Stimulated activated CD4-positive, alpha-beta T cell treated with anti-CD3 and anti-CD28 coated beads, TNF-alpha, amount 100 ng/mL, for 48 hours (primary cell): ENCODE results near the gene PIK3R2.
"Not testable (repeated sequence)": the region's sequence is repeated elsewhere in the genome, so short reads cannot be mapped to it uniquely, and the experiment has no call there.

Source experiments
- DNase-seq, 3 donors: peaks; one replicate each; pipeline ENCODE4 v3.0.0-alpha.2; 2020; ENCODE audit warnings: low read depth in 3 of 3

PIK3R2 gene

GRCh38 chr19:18152817-18153555 is at the start of gene PIK3R2:
Gene PIK3R2 (plus strand): TSS chr19:18153163. CDS start chr19:18155880, 2,717 bp downstream.
- DNase-seq = peak; percentile 100

GRCh38 chr19:18104793-18105131 is 48.2 kb upstream of the PIK3R2 start:
- no peak for DNase-seq

- not testable (repeated sequence) for DNase-seq
Observed at GRCh38 chr19:18105259-18105658, 47.7 kb upstream of the PIK3R2 start.

DNA sequence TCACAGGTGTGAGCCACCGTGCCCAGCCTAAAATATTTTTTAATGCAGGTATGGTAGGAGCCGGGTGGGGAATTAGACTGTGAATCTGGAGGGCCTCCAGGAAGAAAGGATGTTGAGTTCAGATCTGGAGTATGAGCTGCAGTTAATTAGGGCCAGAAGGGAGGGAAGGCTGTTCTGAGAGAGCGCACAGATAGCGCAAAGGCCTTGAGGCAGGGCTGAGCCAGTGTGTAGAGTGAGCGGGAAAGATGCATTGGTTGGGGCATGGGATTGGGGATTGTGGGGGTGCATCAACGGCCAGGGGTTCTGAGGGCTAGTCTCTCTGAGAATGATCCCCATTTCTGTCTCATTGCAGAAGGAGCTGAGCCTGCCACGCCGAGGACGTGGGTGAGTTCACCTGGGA is 45.7 kb upstream of the PIK3R2 start:
- no peak for DNase-seq

DNA sequence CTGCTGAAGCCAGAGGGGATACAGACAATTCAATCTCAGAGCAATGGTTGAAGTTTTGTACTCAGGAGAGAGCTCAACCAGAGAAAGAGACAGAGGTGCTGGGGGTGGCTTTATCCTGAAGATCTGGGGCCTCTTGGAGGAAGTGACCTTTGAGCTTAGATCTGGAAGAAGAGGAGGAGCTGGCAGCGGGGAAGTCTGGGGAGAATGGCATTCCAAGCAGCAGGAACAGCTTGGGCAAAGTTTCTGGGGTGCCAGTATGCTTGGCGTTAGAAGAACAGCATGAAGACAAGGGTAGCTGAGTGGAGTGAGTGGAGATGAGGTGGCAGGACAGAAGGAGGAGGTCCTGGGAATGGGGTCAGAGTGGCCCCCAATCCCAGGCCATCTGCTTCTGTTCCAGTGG is 44.1 kb upstream of the PIK3R2 start:
- no peak for DNase-seq

- DNase-seq = no peak
Observed at GRCh38 chr19:18109341-18109732, 43.6 kb upstream of the PIK3R2 start.

GRCh38 chr19:18109733-18110608 is 43.0 kb upstream of the PIK3R2 start:
- DNase-seq = no peak

GRCh38 chr19:18110609-18111232 is 42.2 kb upstream of the PIK3R2 start:
- DNase-seq = no peak

DNA sequence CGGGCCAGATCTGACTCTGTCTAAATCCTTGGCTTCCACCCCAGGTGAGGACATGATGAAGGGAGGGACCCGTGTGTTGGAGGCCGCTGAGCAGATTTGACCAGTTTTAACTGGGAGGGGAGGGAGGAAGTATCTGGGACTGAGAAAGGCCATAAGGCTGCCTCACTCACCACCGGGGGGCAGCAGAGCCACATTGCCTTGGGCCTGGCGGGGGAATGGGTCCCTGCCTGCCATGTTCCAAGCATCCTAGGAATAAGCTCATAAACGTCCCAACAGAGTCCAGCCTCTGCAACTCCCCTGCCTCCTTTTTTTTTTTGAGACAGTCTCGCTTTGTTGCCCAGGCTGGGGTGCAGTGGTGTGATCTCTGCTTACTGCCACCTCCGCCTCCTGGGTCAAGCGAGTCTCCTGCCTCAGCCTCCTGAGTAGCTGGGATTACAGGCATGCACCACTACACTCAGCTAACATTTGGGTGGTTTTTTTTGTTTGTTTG is 39.9 kb upstream of the PIK3R2 start:
- DNase-seq = peak in 2 of 3 donors; percentile 66 to 84

DNA sequence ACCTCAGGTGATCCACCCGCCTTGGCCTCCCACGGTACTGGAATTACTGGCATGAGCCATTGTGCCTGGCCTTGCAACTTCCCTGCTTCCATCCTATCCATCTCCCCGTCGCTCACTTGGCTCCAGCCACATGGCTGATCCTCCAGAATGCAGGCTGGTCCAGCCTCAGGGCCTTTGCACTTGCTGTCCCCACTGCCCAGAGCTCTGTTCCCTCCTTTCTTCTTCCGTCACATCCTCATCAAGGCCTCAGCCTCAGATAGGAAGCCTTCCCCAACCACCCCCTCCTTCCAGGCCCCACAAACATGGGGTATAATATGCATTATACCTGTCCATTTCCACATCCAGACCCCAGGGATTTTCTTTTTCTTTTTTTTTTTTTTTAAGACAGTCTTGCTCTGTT is 39.1 kb upstream of the PIK3R2 start:
- DNase-seq = no peak

GRCh38 chr19:18114483-18114882 is 38.5 kb upstream of the PIK3R2 start:
- no peak for DNase-seq

- no peak for DNase-seq
Observed at GRCh38 chr19:18117364-18117691, 35.6 kb upstream of the PIK3R2 start.

GRCh38 chr19:18117692-18118378 is 35.1 kb upstream of the PIK3R2 start:
- DNase-seq = peak; percentile 84 to 94 (median 94)

DNA sequence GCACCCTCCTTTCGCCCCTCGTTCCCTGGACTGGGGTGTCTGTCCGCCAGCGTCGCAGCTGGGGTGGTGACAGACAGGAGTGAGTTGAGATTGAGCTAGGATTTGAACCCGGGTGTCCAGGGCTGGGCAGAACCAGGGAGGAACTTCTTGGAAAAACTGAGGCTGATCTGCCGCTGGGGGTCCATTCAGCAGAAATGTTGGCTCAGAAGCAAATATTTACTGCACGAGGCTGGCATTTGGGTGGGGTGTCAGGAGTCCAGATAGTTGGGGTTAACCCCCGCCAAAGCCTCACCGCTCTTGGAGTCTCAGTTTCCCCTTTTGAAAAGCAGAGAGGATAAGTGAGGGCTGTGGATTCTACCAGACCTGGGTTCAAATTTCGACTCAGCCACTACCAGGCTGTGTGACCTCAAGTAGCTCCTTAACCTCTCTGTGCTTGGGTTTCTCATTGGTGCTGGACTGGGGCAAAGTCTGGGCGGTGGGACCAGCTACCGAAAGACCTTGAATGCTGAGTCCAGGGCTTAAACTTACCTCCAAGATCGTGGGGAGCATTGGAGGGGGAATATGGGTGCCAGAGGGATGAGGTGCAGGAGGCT is 34.4 kb upstream of the PIK3R2 start:
- no peak for DNase-seq

DNA sequence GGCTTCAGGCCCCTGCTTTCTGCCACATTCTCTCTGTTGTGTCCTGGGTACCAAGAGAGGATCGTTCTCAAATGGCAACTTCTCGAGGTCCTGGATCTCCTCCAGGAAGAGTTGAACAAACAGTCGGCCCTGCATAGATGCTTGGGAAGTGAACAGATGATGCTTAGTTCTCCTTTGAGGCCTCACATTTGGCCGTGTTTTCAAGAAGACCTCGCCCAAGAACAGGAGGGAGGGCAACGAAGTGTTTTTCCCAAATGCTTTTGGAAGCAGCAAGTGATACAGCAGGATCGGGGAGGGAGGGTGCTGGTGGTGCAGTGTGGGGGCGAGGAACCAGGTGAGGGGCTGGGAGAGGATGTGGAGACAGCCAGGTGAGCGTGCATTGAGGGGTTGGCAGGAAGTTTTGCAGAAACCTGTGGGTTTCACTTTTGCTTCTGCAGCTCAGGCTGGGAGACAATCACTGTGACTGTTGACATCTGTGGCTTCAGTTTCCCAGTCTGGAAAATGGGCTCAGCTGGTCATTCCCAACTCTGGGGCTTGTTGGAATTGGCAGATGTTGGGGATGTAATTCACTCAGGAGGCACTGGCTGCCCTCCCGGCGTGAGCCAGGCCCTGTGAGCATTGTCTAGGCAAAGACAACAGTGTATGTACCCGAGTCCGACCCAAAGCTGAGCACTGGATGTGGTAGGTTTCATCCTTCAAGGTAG is 33.8 kb upstream of the PIK3R2 start:
- no peak for DNase-seq

DNA sequence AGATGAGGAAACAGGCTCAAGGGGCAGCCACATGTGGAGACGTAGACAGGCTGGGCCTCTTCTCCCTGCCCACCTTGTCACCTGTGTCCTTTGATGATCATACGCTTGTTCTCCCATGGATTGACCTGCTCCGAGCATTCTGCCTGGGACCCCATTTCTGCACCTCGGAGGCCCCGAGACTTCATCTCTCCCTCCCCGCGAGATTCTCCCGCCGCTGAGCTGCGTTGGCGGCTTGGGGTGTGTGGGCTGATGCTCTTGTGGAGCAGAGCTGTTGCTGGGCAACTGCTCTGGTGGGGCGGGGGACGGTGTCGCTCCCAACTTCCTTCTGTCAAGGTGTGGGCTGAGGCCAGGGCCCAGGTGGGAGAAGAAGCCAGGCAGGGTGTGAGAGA is 33.3 kb upstream of the PIK3R2 start:
- no peak for DNase-seq

DNA sequence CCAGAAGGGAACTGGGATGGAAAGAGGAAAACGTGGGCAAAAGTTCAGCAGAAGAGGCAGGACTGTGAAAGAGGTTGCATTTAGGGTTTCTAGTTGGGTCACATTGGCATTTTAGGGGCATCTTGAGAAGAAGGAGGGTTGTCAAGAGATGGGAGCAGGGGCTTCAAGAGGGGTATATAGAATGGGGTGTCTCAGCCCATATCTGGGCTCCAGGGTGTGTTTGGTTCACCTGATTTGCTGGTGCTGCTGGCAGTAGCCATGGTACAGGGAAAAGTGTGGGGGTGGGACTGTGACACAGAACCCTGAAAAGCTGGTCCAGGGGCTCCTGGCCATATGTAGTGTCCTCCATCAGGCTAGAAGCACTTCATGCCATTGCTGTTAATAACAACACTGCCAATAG is 32.8 kb upstream of the PIK3R2 start:
- DNase-seq = no peak

- no peak for DNase-seq
Observed at GRCh38 chr19:18121166-18121565, 31.8 kb upstream of the PIK3R2 start.

DNA sequence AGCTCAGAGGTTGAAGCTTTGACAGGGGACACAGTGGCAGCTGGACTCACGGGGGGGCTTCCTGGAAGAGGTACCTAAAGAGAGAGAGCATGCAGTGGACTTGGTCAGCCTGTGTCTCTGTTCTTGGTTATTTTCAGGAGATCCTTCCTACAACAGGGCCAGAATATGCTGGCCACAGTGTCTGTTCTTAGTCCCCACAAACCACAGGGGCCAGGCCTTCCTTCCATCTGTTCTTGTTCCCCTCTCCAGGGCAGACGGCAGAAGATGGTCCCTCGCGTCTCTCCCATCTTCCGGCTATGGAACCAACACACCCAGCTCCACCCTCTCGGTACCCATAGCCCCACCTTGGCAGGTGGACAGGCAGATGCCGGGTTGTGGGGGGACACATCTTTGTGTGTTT is 30.5 kb upstream of the PIK3R2 start:
- DNase-seq = no peak

GRCh38 chr19:18122860-18123795 is 29.8 kb upstream of the PIK3R2 start:
- no peak for DNase-seq
